Tongue (tissue), 2 donors: Measurements from ENCODE around the gene MRAP2. TPM values are rescaled to one million over a fixed set of nuclear protein-coding genes. Genes with fewer than 3 reads are reported as not detected.

ENCODE experiments used
- DNase-seq: peaks from one replicate; pipeline ENCODE4 v3.0.0-alpha.2; 2015
- total RNA-seq: library from RNA; depleted of rRNA; stranded (reverse); fragments of >200 nt; gene quantifications from one replicate; pipeline ENCODE4 v1.2.3, GENCODE V29; 2014

Gene MRAP2, protein sequence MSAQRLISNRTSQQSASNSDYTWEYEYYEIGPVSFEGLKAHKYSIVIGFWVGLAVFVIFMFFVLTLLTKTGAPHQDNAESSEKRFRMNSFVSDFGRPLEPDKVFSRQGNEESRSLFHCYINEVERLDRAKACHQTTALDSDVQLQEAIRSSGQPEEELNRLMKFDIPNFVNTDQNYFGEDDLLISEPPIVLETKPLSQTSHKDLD
- total RNA-seq, result 32.9 TPM

GRCh38 chr6:84033523-84034451, at the start of gene MRAP2:
MRAP2 (plus strand) TSS chr6:84033772; CDS start chr6:84055319, 21,547 bp downstream.
- peak; percentile 68 for DNase-seq

- no peak for DNase-seq
These were observed 49.2 kb upstream of the MRAP2 start for GRCh38 chr6:83984411-83984810.

- no peak for DNase-seq
These were observed 48.3 kb upstream of the MRAP2 start for GRCh38 chr6:83985308-83985713.

DNA sequence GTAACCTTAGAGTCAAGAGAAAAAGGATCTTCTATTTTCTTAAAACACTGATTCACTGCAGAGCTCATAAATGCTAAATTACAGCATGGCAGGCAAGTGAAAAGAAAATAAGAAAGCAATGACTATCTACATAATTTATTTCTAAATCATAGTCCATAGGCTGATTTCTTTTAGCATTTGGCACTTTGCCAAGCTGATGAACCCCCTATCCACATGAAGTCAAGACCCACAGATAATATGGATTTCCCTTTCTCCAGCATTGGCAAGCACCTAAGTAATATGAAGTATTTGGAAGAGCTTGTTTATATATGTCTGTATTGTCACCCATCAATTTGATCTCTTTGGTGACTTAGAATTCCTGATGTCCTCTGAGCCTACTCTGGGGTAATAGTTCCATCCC, 47.9 kb upstream of the MRAP2 start:
- no peak for DNase-seq

DNA sequence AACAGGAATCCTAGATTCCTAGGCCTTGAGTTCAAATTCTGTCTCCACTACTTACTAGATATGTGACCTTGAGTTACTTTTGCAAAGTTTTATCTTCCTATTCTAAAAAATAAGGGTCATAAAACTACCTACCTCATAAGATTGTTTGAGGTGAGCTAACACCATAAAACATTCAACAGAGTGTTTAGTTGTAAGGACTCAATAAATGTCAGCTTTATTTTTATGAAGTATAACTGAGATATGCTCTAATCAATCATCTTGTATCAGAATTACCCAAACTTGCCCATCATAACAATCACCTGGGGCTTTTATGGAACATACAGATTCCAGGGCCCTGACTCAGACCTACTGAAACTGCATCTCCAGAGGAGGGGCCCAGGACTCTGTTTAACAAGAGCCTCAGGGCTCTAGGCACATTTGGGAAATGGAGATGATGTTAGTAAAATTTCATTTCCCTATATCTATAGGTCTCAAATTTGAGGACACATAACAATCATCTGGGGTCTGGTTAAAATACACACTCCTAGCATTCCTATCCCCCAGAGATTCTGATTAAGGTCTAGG, 35.5 kb upstream of the MRAP2 start:
- DNase-seq, result no peak

DNA sequence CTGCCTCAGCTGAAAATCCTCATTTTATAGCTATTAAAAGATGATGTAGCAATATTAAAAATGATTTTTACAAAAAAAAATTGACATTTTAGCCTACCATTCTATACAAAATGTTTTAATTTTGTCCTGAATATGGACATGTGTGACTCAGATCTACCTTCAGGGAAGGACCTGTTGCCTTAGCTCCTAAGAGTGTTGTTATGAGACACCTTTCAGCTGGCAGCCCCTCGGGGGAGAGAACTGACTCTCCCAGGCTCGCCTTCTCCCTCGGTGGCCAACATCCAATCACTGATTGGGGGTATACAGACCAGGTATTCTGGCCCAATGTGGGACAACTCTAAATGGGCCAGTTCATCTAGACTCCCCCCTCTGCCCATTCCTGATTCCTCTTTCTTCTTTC, 32.5 kb upstream of the MRAP2 start:
- no peak for DNase-seq

GRCh38 chr6:84002226-84002625, 31.3 kb upstream of the MRAP2 start:
- no peak for DNase-seq

DNA sequence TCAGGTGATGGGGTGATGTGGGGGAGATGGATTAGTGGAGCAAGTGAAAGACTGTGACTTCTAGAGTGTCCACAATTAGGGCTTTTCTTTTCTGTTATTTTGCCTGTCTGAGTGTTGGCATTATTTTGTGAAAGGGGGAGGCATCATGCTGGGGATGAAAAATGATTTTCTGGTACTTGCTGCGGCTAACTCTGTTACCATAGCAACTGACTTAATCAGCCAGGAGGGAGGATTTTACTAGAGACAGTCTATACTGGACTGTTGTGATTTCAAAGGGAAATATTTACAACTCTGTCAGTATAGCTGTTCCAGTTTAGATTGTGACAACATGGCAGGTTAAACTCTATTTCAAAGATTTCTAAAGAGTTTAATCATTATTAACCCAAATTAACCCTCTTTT, 30.4 kb upstream of the MRAP2 start:
- DNase-seq, result no peak

DNA sequence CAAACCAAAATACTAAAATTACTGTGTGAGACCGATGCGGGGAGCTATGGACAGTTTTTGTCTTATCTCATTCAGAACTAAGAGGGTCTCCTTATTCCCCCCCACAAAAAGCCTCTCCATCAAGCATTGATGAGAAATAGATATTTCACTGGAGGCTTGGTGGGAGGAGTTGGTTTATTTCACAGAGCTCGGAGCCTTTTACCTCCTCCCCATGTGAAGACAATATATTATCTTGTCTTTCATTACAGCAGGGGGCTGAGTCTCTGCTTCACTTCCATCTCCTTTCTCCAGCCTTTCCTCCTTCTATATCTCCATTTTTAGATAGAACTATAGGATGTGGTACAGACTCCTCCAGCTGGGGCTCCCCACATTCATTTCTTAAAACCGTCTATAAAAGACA, 29.9 kb upstream of the MRAP2 start:
- DNase-seq, result no peak

DNA sequence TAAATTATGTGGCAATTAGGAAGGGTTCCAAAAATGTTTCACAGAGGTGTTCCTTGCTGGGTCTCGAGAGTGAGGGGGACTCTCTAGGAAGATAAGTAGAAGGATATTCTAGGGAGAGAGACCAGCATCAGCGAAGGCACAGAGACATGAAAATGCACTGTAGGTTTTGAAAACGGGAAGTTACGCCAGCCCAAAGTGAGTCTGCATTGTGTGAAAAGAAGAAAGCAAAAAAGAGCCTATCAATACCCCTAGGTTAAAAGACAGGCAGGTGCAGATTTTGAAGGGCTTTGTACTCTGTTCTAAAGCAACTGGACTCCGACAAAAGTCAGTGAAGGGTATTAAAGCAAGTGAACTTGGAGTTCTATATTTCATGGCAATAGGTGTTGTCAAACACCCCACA, 25.7 kb upstream of the MRAP2 start:
- no peak for DNase-seq

GRCh38 chr6:84013354-84013753, 20.2 kb upstream of the MRAP2 start:
- no peak for DNase-seq

DNA sequence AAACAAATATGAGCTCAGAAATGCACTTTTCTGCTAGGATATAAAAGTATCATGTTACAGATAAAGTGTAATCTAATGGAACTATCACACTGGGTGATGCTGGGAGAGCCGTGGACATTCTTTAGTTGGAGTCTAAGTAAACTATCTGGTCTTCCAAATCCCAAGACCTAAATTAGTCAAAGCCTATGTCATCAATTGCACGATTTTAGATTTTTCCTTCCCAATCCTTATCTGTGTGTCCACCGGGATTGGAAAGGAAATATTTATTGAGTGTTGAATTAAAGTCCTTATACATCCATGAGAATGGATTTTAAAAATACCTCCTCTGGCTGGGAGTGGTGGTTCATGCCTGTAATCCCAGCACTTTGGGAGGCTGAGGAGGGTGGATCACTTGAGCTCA, 19.6 kb upstream of the MRAP2 start:
- DNase-seq, result no peak

GRCh38 chr6:84016029-84016428, 17.5 kb upstream of the MRAP2 start:
- no peak for DNase-seq

DNA sequence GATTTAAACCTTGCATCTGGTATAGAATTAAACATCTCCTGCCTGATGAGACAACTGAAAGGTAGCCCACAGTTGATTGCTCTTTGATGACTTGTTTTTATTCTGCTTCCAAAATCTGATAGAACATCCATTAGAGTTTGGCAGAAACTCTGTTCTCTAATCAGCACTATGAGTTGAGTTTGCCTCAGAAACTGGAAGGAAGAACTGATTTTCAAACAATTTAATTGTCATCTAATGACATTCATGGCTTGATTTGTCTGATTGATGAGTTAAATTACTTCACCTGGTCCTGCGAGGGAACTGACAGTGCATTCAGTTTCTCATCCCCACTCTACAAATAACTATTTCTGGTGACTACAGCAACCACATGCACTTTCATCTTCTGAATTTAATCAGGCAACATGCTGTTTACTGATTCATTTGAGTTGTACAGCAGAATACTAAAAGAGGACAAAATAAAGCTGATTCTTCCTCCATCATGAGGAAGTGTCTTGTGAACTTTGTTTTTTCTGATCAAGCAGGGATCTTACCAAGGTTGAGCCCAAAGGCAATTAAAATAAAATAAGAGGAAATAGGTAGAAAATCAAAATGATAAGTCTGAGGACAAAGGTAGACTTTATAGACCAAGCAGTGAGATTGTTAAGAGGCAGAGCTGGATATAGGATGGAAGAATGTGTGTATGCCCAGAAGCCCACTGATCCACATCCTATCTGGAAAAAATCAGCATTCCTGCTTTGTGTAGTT, 15.7 kb upstream of the MRAP2 start:
- no peak for DNase-seq

GRCh38 chr6:84018453-84019061, 15.0 kb upstream of the MRAP2 start:
- DNase-seq, result no peak

DNA sequence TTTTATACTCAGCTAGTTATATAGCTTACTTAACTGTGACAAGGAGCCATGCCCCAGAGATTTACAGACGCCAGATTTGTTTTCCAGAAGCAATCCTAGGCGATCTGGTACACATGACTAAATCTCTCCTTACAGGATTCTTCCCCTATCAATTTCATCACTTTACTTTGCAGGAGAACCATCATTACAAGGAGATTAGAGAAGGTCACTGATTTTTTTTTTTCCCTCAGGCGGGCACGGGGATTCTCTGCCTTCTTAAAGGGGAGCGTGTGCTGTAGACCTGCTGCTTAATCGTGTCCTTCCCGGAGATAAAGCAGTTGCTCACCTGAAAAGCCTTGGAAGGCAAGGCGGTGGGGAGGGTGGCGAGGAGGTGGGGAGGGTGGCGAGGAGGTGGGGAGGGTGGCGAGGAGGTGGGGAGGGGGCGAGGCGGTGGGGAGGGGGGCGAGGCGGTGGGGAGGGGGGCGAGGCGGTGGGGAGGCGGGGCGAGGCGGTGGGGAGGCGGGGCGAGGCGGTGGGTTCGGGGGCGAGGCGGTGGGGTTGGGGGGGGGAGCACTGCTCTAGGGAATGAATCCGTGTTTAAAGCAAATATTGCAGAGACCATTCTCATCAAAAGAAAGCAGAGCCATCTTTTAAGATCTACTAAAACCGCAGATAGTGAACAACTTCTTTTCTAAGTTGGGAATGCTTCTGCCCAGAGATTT, 14.3 kb upstream of the MRAP2 start:
- DNase-seq, result peak; percentile 22

- DNase-seq, result peak; percentile 71
These were observed 13.7 kb upstream of the MRAP2 start for GRCh38 chr6:84019842-84020211.

GRCh38 chr6:84021625-84022024, 11.9 kb upstream of the MRAP2 start:
- no peak for DNase-seq

DNA sequence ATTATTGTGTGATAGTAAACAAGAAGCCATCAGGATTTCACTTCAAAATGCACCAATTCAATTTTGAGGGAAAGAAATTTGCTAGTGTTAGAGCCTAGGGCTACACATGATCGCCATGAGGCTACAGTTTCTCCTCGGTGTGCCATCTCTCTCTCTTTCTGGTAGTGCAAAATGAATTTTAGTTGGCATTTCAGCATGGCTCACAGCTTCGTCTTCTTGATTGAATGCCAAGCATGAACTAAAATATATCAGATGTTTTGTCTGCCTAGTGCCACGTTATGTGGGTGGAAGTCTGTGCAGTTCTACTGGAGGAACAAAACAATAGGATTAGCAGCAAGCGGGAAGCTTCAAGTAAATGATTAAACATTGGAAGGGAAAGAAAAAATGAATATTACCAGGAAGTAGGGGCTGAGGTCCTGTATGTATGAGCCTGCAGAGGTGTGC, 6.8 kb upstream of the MRAP2 start:
- peak; percentile 82 for DNase-seq

GRCh38 chr6:84027340-84028181, 6.0 kb upstream of the MRAP2 start:
- DNase-seq, result peak; percentile 95

DNA sequence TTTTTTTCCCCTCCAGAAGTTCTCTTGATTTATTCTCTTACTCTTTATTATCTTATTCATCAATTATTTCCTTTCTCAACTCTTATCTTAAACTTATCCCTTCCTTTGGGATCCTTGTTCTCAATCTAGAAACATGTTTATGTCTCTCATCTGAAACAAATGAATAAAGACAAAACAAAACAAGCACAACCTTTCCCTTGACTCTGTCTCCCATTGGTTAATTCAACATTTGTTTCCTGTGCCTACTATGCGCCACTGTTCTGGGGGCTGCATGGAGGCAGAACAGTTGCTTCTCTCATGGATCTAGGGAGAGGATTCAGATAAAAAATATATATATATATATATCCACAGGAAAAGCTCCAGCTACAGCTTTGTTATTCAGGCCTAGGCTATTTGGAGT, 5.2 kb upstream of the MRAP2 start:
- no peak for DNase-seq
